ENCODE data around the gene UNK.
"Not testable (repeated sequence)": the region's sequence is repeated elsewhere in the genome, so short reads cannot be mapped to it uniquely, and the experiment has no call there.

The UNK gene

DNA sequence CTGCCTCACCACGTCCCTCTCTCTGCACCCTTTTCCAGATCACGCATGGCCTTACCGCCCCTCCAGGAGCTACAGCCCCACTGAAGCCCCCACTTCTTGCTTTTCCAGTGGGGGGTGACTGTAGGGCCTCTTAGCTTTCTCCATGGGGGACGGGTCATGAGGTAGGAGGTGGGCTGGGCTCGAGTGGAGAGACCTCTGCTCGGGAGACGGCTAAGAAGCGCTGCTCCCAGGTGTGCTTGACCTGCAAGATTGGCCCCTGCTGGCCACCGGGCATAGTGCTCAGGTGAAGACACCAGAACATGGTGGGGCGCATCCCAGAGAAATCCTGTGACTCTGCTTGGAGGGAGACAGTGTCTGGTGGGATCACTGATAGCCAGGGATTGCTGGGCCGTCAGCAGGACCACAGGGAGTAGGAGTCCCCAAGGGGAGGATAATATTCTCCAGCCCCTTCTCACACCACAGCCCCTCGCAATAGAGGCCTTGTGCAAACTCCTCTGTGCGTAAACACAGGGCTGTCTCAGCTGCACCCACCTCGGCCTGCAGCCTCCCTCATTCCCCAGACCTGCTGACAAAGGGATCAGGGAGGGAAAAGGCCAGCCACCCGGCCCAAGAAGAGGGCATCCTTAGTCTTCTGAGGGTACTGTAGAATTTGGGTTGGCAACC is 10.7 kb upstream of the UNK start:
- no peak for DNase-seq

DNA sequence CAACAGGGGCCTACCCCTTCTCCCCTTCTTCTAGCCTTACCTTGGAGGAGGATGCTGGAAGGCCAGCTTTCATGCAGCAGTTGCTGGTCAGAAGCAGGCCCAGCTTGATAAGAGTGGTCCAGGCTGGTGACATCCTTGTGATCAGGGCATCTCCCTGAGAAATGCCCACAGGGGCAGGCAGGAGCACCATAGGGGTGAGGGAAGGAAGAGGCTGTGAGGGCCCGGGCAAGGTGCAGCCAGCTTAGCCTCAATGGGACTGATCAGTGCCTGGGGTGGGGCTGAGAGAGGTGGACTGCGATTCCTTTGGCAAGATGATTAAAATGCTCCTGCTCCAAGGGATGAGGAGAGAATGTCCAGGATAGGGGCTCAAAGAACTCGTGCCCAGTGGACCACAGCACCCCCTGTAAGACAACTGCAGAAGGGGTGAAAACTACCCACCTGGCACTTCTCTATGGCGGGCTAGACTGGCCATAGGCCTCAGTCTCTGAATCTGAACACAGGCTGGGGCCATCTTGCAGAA is 10.1 kb upstream of the UNK start:
- DNase-seq: no peak

DNA sequence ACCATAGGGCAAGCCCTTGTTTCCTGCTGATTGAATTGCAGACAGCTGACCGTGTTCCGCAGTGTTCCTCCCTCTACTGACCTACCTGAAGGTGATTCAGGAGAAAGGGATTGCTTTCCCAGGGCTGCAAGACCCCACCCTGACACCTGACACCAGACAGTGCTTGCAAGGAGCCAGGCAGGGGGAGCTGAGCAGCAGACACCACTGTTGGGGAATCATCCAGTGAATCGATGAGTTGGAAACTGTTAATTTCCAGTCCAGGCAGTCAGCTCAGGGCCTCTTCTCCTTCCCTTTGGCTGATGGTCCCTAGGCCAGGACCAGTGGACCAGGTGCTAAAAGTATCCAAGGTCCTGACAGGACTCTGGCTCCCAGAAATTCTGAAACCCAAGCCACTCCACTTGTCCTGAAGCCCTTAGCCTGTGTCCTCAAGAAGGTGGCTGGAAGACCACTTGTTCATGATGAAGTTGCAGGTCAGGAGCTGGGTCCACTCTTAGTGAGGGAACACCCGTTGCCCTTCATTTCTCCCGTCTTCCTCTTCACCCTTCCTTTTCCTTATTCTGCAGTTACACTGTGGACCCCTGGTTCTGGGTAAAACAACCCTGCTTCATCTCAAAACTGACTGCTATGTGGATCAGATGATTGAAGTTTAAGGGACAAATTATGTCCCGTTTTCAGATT is 9.5 kb upstream of the UNK start:
- DNase-seq: no peak

DNA sequence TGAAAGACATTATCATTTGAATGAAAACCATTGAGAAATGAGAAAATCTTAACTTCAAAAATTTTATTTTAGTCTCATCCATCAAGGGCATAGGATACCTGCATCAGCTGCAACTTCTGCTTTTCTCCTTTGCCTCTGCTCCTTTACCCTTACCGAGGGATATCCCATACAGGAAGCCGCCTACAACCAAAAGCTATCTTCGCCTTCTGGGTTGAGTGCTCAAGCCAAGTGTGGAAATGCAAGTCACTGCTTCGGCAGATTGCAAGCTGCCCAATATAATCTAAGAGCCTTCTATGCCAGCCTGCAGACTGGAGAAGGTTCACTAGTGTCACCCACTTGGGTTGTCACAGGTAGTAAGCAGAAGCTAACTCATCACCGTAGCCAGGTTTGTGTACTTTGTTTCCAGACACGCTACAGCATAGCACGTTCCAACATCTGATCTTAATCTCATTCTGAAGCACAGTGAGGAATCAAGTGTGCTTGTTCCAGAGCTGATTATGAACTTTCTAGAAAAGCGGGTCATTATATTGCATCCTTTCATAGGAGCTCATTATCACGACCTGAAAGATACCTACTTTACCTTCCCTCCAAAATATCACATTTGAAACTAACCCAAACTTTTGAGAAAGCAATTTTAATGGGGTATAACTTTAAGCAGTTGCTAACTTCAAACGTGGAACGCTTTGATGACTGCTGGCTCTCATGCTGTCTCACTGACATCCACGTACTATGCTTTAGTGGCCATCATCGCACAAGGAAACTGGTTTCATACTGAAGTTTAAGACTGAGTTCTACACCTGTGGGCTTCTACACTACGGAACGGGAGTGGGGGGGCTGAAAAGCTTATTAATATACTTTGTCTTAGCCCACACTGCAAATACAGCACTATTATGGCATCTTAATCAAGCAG is 8.0 kb upstream of the UNK start:
- peak; percentile 43 for DNase-seq

DNA sequence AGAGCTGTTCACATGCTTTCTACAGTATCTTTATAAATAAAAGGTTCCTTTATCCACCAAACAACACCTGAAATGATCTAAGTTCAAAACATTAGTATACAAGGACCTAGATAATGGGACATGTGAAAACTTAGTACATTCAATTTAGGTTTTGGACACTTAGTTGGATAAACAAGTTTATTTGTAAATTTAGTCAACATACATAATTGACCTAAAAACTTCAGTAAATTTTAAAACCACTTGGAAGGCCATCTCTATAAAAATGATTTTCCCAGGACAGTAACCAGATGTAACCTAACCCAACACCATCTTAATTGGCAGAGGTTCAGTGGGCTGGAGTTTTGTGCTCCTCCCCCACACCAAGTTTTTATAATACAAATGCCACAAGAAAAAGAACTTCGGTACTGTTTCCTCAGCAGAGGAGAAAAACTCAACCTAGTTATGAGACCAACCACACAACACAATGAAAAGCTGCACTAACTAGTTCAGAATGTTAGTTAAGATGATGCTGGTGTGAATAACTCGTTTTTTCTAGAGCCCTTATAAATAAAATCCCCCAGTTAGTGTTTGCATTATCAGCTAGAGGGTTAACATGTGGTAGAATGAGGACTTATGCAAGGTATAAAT is 7.2 kb upstream of the UNK start:
- DNase-seq: no peak

DNA sequence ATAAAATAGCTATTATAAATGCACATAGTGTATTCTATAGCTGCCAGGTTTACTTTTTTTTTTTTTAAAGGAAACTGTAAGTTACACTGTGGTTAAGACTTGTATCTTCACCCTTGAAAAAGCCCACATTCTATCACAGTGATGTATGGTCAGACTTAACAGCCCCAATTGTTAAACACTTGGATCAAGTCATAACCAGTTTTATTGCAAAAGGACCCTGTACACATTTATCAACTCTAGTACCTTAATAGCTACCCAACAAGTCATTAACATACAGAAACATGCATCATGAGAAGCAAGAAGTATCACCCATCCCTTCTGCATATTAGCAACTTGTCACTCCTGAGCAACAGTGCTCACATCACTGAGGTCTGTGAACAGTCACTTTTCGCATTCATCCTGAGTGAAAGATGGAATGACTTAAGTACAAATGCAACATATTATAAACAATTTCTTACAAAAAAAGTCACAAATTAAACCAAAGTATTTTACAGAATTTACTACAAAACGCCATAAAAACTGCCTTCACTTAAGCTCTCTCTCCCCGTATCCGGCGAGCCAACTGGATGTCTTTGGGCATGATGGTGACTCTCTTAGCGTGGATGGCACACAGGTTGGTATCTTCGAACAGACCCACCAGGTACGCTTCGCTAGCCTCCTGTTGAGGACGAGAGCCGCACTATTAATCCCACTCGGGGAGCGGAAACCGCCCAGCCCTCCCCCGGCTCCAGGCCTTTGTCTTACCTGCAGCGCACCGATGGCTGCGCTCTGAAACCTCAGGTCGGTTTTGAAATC is 6.3 kb upstream of the UNK start:
- not testable (repeated sequence) for DNase-seq

DNA sequence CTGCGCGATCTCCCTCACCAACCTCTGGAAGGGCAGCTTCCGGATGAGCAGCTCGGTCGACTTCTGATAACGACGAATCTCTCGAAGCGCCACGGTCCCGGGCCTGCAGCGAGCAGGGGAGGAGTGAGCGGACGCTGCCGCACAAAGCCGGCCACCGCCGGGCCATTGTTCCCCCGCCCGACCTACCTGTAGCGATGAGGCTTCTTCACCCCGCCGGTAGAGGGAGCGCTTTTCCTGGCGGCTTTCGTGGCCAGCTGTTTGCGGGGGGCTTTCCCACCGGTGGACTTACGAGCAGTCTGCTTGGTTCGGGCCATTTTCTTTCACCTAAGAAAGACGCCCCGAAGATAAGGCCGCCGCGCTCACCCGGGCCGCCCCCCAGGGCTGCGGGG is 5.8 kb upstream of the UNK start:
- DNase-seq: peak; percentile 83

DNA sequence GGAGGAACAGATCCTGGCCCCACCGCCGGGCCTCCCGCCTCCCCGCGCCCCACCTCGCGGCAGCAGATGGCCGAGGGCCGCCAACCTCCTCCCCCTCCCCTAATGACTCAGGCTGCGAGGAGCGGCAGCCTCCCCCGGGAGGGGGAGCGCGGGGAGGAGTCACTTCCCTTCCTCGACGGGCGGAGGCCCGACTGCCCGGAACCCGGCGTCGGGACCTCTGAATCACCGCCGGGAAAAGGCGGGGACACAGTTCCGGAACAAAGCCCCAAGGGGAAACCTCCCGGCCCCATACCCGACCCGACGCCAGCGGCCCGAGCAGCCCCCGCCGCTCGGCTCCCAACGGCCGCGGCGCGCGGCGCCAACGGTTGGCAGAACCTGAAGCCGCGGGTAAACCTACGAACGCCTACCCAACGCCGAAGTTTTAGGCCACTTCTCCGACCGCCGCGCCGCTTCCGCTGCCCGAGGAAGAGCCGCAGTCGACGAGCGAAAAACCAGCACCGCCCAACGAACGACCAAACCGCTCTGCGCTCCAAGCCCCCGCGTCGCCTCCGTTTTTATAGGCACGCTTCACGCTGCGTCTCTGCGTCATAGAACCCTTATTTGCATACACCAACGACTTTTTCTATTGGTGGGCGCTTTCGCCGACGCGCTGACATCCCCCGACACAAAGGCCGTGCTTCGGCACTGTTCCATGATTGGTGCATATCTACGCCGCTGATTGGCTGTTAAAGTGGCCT is 5.2 kb upstream of the UNK start:
- peak; percentile 99 for DNase-seq

DNA sequence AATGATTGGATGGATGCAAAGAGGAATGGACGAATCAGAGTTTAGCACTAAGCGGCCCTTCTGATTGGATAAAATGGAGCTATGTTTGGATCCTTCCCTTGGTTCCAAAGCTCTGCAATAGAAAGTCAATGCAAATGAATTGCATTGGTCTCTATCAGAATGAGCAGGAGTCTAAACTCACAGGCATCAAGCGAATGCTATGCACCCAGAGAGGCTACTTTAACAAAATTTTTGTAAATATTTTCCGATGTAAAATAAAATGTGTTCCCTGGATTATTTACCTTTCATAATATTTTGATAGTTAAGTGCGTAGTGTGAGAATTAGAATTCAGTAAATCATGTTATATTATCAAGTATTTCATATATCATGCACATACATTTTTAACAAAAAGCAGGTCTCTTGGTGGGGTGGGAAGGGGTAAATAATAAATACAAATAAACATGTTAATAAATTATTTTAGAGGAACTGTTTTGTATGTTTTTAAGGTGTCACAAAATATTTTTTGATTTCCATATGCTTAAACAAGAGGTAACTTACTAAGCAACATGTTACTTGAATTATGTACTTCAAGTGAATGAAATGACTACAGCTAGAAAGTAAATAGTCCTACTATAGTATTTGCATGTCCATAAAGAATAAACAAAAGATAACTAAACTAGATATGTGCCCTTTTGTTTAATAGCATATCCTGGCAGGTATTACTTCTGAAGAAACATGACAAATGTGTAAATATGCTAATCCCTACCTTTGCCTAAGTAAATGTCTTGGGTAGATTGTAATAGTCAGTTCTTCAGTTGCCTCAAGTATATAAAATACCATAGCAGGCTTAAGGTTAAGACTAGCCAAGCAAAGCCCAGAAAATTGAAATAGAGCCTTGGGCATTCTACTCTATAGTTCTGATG is 4.4 kb upstream of the UNK start:
- no peak for DNase-seq

DNA sequence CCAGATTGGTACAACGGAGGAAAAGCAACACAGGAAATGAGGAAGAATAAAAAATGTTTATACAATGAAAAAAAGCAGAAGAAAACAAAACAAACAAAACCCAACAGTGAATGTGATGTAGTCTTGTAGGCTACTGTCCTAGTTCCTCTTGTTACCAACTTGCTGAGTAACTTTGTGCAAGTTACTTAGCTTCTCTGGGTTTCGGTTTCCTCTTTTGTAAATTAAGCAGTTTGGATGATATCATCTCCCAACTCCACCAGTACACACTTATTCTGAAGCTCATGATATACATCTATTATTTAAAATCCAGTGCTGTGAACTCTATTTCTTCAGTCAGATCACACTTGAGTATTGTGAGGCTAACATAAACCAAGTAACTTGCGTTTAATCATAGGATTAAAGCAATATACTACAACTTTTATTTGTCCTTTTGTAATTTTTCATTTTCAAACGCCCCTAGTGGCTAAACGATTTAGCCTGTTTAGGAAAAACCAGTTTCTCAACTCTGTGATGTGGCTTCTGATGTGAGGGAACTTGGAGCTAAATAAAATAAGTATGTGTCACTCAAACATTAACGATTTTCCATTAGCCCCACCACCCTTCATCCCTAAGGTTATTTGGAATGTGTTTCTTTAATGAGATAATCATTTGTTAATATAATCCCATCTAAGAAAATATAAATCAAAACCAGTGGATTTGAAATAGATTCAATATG is 1.4 kb upstream of the UNK start:
- DNase-seq: peak; percentile 89

DNA sequence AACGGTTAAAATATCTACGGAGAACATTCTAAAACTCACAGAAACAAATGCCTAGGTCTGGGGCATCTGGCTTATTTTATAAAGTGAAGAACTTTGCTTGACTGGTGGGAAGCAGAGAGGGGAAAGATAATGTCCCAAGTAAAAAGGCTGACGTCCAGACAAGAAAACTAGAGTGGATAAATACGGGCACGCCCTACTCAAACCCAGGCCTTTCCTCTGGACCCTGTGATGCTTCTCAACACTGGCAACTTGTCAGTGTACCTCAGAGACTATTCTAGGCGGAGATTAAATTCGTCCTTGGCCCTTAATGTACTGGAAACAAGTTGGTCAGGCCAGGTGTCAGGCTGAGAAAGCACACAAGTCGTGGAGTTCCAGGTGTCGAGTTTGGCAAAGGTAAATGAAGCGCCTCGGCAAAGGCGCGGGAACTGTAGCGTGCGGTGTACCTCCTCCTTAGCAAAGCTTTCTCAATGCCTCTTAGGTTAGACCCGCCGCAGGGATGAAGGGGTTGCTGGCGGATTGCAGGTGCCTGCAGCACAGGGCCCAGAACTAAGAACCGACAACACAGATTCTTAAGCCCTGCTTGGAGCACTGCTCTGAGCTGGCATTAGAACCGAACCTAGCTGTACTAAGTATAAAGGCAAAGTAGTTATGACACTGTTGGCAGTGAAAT is 668 bp upstream of the UNK start:
- DNase-seq: no peak

DNA sequence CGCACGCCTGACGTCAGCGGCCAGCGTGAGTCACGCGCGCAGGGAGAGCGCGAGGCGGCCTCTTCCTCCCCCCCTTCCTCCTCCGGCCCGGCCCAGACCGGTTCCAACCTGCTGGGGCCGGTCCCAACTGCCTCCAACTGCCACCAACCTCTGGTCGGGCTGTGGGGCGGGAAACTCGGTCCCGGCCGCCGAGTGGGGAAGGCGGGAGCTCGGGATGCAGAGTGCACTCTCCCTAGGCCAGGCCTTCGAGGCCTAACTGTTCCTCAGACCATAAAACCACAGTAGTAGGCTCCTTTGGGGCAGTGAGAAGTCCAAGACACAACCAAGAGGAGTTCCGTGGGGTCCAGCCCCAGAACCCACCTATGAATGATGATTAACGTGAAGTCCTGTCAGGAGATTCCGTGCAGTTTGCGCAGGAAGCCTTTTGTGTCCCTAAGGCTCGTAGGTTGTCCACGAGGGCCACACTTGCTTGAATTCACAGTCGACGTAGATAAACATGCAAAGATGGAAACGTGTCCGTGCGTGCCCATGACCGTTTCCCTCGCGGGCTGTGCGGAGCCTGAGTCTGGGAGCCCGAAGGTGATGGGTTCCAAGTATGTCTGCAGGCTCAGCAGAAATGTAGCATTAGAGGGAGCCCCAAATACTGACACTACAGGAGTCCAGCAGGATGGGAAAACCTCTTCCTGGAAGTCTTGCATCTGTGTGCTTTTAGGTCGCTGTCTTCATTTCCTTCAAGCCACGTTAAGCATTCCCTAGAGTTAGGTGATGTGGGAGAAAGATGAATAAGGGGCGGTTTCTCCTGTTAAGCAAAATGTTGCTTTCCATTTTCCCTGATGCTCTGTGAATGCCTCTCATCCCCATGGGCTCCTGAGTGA is 647 bp downstream of the UNK start:
- DNase-seq: peak; percentile 96

DNA sequence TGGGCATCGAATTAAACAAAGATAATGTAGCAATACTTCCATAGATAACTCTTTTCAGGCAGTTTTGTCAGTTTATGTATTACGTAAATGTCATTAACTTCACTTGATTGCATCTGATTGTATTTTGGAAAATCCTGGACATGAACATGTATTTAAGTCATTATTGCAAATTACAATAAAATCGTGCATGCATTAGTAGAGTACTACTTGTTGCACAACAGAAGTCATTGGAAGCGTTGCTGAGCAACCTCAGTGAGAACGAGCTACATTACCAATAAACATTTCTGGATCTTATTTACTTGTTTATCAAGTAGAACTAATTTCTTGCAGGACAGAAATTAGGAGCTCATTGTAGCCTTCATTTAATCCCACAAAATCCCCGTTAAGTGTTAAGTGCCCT is 6.6 kb downstream of the UNK start:
- no peak for DNase-seq

DNA sequence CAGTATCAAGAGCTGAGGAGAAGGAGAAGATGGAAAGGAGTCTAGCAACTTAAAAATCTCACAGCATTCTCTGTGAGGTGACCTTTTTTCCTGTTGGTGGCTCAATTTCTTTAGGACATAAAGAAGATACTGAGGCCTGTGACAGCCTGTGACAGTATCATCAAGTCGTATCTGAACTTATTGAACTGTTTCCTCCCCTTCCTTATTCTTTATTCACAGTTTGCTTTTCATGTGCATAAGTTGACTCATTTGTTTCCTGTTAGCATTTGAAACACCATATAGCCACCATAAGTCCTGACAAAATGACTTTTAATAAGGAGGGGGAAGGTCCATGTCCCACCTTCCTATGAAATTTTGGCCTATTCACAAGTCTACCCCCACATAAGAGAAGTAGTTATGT is 8.9 kb downstream of the UNK start:
- DNase-seq: peak; percentile 19

DNA sequence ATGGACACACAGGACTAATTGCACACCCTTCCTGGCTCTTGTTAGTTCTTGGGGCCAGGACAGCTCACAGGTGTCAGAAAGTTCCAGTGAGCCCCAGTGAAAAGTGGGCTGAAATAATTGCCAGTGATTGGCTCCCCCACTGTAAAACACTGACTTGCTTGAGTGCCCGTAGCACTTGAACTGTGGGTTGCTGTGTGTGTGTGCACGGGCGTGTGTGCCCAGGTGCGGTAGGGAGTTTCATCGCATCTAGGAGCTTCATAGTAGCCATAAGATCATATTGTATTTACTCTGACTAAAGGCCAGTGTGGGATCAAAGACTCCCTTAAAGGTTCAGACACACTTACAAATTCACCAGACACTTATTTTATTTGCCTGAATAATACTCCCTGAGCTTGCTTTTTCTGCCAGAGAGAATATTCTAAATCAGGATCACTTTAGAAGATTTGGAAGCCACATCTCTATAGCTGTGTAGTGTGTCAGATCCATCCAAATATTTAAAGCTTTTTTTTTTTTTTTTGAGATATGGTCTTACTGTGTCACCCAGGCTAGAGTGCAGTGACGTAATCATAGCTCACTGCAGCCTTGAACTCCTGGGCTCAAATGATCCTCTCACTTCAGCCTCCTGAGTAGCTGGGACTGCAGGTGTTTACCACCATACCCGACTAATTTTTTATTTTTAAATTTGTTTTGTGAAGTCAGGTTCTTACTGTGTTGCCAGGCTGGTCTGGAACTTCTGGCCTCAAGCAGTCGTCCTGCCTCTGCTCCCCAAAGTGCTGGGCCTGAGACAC is 11.4 kb downstream of the UNK start:
- no peak for DNase-seq

DNA sequence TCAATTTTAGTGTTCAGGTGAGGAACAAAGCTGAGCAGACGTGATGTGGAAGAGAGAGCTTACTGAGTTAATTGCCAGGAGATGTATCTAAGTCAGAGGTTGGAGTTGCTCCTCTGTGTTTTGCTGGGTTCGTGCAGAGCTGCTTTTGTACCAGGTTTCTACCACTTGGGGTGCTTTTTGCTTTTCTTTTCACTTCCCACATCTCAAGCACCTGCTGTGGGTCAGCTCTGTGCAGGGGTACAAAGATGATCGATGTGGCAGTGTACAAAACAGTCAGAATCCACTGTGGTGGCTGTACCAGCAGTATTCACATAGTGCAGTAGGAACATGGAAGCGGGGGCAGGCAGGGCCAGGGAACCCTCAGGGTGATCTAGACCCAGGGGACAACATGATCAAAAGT is 14.8 kb downstream of the UNK start:
- no peak for DNase-seq

DNA sequence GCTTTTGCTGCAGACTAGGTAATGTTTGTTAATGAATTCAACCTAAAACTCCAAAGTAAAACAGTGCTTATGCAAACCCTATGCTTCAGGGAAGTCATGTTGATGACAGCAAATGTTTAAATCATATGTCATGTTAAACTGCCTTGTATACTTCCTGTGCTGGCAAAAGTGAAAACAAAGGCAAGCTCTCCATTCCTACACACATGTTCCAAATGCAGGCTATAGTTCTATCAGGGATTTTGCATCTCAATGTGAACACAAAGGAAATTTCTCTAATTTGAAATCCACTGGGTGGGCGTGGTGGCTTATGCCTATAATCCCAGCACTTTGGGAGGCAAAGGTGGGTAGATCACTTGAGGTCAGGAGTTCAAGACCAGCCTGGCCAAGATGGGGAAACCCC is 19.3 kb downstream of the UNK start:
- DNase-seq: no peak

Data from activated CD4-positive, alpha-beta T cell treated with anti-CD3 and anti-CD28 coated beads, Interleukin-10, Interleukin-2, amounts not matched to agents 100 ng/mL and 50 ng/mL, durations not matched to agents 16 hours and 8 hours (primary cell).